HepG2 (cell line): Measurements from ENCODE around the gene SARNP. TPM values are rescaled to one million over a fixed set of nuclear protein-coding genes. Genes with fewer than 3 reads are reported as not detected.

ENCODE experiments used
- ATAC-seq: fragments of 200-7000 bp; cut with Tn5 transposase; 3 replicates; pipeline ENCODE4 v1.9.1; 2020; ENCODE audit warnings: mild to moderate bottlenecking, moderate library complexity
- BruUV-seq: library from RNA; stranded (reverse); fragments of 400-500 nt; replicated peaks from 2 replicates; lab custom pipeline; 2021; lab: Mats Ljungman, UMichigan
- CTCF ChIA-PET: fragments of 300-600 bp; formaldehyde crosslinking; extraction: SDS; loops from one replicate; lab custom pipeline; 2021; ENCODE audit warnings: low total read pairs, inconsistent platforms, low intra/inter-chr PET ratio; lab: Yijun Ruan, JAX
- POLR2A ChIA-PET: fragments of 350-600 bp; sonication (Branson Sonifier 250); formaldehyde crosslinking; loops from one replicate; lab custom pipeline; 2020; ENCODE audit warnings: antibody characterized with exemption, inconsistent platforms; lab: Yijun Ruan, JAX
- DNase-seq: peaks from one replicate; pipeline ENCODE4 v3.0.0-alpha.2; 2015; ENCODE audit warnings: low spot score
- FAIRE-seq: peaks from 3 replicates; lab custom pipeline; 2011; peaks lifted over from hg19 to GRCh38; lab: Jason Lieb, UNC
- H2AFZ ChIP-seq: one replicate; pipeline ENCODE4 v1.6.1; 2011; ENCODE audit warnings: low read length, inconsistent platforms
- H3K27ac ChIP-seq: fragments of 300-600 bp; 3 replicates; pipeline ENCODE4 v1.8.0; 2011; ENCODE audit warnings: mixed run types, mild to moderate bottlenecking, mixed read lengths, low read length, inconsistent platforms; ENCODE audit not compliant: insufficient read depth; ENCODE audit errors: extremely low read length
- H3K27me3 ChIP-seq, 2 experiments: fragments of 200-600 bp in 1 of 2; 2 replicates in 1 of 2; 3 replicates in 1 of 2; pipeline versions ENCODE4 v1.6.0 to v1.8.0; 2011; ENCODE audit warnings: low read length in 2 of 2, mild to moderate bottlenecking in 2 of 2, moderate library complexity in 2 of 2, inconsistent platforms in 1 of 2; ENCODE audit not compliant: insufficient read depth in 2 of 2, control insufficient read depth in 1 of 2
- H3K36me3 ChIP-seq, 2 experiments: fragments of 200-600 bp in 1 of 2; replicated peaks in 1 of 2; 2 replicates in 1 of 2; 3 replicates in 1 of 2; pipeline versions ENCODE4 v1.5.1 to v1.8.0; 2011; ENCODE audit warnings: low read length in 2 of 2, inconsistent platforms in 1 of 2; ENCODE audit not compliant: insufficient read depth in 2 of 2, control insufficient read depth in 1 of 2
- H3K4me1 ChIP-seq: 2 replicates; pipeline ENCODE4 v1.5.1; 2012; ENCODE audit warnings: low read length, inconsistent platforms; ENCODE audit not compliant: insufficient read depth
- H3K4me2 ChIP-seq: 2 replicates; pipeline ENCODE4 v1.6.0; 2011; ENCODE audit warnings: low read depth, low read length, inconsistent platforms
- H3K4me3 ChIP-seq, 3 experiments: fragments of 200-600 bp in 1 of 3; sonication (generic), shearing (Covaris generic) in 1 of 3; replicated peaks in 1 of 3; 2 replicates each; pipeline ENCODE4 v1.5.1; 2011 to 2016; ENCODE audit warnings: low read length in 3 of 3, inconsistent platforms in 2 of 3, low read depth in 2 of 3, mild to moderate bottlenecking in 2 of 3, control low read depth in 1 of 3, mixed read lengths in 1 of 3; ENCODE audit not compliant: insufficient read depth in 1 of 3
- H3K79me2 ChIP-seq: one replicate; pipeline ENCODE4 v1.6.1; 2011; ENCODE audit warnings: low read length, inconsistent platforms; ENCODE audit not compliant: insufficient read depth
- H3K9ac ChIP-seq: 2 replicates; pipeline ENCODE4 v1.6.0; 2011; ENCODE audit warnings: mild to moderate bottlenecking, low read depth, low read length, inconsistent platforms; ENCODE audit not compliant: insufficient read depth
- H3K9me3 ChIP-seq: 2 replicates; pipeline ENCODE4 v1.5.1; 2012; ENCODE audit warnings: mild to moderate bottlenecking, low read length
- H4K20me1 ChIP-seq: 2 replicates; pipeline ENCODE4 v1.6.0; 2011; ENCODE audit warnings: inconsistent platforms, mild to moderate bottlenecking, low read length, moderate library complexity; ENCODE audit not compliant: insufficient read depth
- E2F1 ChIP-seq: sonication (generic); formaldehyde crosslinking; IDR thresholded peaks from 2 replicates; pipeline ENCODE4 v1.5.0; 2020; ENCODE audit warnings: missing genetic modification reagents
- FOXP4 ChIP-seq: sonication (generic); formaldehyde crosslinking; IDR thresholded peaks from 2 replicates; pipeline ENCODE4 v1.4.0; 2020; ENCODE audit warnings: missing genetic modification reagents
- HNRNPL ChIP-seq: fragments of 200-400 bp; formaldehyde crosslinking; IDR thresholded peaks from 2 replicates; pipeline ENCODE4 v1.6.1; 2017; ENCODE audit warnings: mild to moderate bottlenecking, low read depth, low read length
- KLF15 ChIP-seq: sonication (generic); formaldehyde crosslinking; IDR thresholded peaks from 2 replicates; pipeline ENCODE4 v1.8.1; 2023; ENCODE audit warnings: borderline replicate concordance, mild to moderate bottlenecking, inconsistent platforms, missing genetic modification reagents, mixed read lengths
- MXI1 ChIP-seq: IDR thresholded peaks from 3 replicates; pipeline ENCODE4 v1.6.1; 2012; ENCODE audit warnings: low read depth, low read length, inconsistent platforms, borderline replicate concordance
- NAIF1 ChIP-seq: sonication (generic); formaldehyde crosslinking; IDR thresholded peaks from 2 replicates; pipeline ENCODE4 v1.5.0; 2020; ENCODE audit warnings: mild to moderate bottlenecking, missing genetic modification reagents, borderline replicate concordance
- SMAD3 ChIP-seq: sonication (generic); formaldehyde crosslinking; IDR thresholded peaks from 2 replicates; pipeline ENCODE4 v1.4.0; 2020; ENCODE audit warnings: missing genetic modification reagents
- SNAPC2 ChIP-seq: sonication (generic); formaldehyde crosslinking; IDR thresholded peaks from 2 replicates; pipeline ENCODE4 v1.8.1; 2022; ENCODE audit warnings: mild to moderate bottlenecking, missing genetic modification reagents
- TP53 ChIP-seq: sonication (generic); formaldehyde crosslinking; conservative IDR thresholded peaks from 2 replicates; pipeline ENCODE4 v1.4.0; 2020; ENCODE audit warnings: missing genetic modification reagents
- ZBTB37 ChIP-seq: sonication (generic); formaldehyde crosslinking; IDR thresholded peaks from 2 replicates; pipeline ENCODE4 v1.4.0; 2020; ENCODE audit warnings: mild to moderate bottlenecking, missing genetic modification reagents
- ZIK1 ChIP-seq: sonication (generic); formaldehyde crosslinking; IDR thresholded peaks from 2 replicates; pipeline ENCODE4 v1.5.0; 2020; ENCODE audit warnings: mild to moderate bottlenecking, low read depth, missing genetic modification reagents, borderline replicate concordance
- ZNF24 ChIP-seq: fragments of 450-650 bp; IDR thresholded peaks from 2 replicates; pipeline ENCODE4 v1.6.1; 2017; ENCODE audit warnings: antibody characterized with exemption, mild to moderate bottlenecking
- ZNF549 ChIP-seq: sonication (generic); formaldehyde crosslinking; IDR thresholded peaks from 2 replicates; pipeline ENCODE4 v1.5.0; 2020; ENCODE audit warnings: missing genetic modification reagents
- ZNF577 ChIP-seq: sonication (generic); formaldehyde crosslinking; IDR thresholded peaks from 2 replicates; pipeline ENCODE4 v1.4.0; 2020; ENCODE audit warnings: mild to moderate bottlenecking, low read depth, missing genetic modification reagents, borderline replicate concordance
- ZNF678 ChIP-seq: sonication (generic); formaldehyde crosslinking; IDR thresholded peaks from 2 replicates; pipeline ENCODE4 v1.4.0; 2020; ENCODE audit warnings: mild to moderate bottlenecking, missing genetic modification reagents
- WGBS: methylation state at CpG from one replicate; pipeline ENCODE4 v1.1.6; 2017; ENCODE audit warnings: low lambda C conversion rate; 5-methylcytosine and 5-hydroxymethylcytosine counted together
- in situ Hi-C: cut with HindIII; loops from 2 replicates; pipeline ENCODE4 v1.10.0; 2017; ENCODE audit warnings: low pct_unique_long_range_greater_than_20kb; ENCODE audit not compliant: extremely low pct_ligation_motif_present
- intact Hi-C: fragments of 100-400 bp; cut with micrococcal nuclease; formaldehyde crosslinking; loops from one replicate; pipeline ENCODE4 v1.10.0; 2022; ENCODE audit not compliant: unreplicated experiment
- polyA plus RNA-seq, 8 experiments: library from polyadenylated mRNA; depleted of rRNA in 3 of 8; stranded (reverse) in 7 of 8; unstranded in 1 of 8; fragments of >200 nt; fragmentation: Illumina TruSeq in 4 of 8; extraction: Trizol in 4 of 8; gene quantifications; 2 replicates each; pipeline versions ENCODE4 v1.2.1 to v1.2.3, GENCODE V29; 2011 to 2016; ENCODE audit warnings: low read depth in 4 of 8, missing spikeins in 1 of 8, mixed read lengths in 1 of 8; ENCODE audit not compliant: insufficient read depth in 1 of 8
- total RNA-seq, 5 experiments: library from RNA; depleted of rRNA; stranded (reverse); fragments of >200 nt; fragmentation: Illumina TruSeq; extraction: Trizol; gene quantifications; 2 replicates each; pipeline ENCODE4 v1.2.3, GENCODE V29; 2016; ENCODE audit warnings: low read depth in 1 of 5

SARNP gene
- total and polyA plus RNA-seq, 2 of the 13 experiments (the other 11 are each of a cell fraction or from before 2014, with no cell fraction given): 59.0 to 95.4 TPM

- DNase-seq: no peak
- Histone ChIP-seq H3K27ac (no peak overlapping the region), H3K4me1 (peaks cover 24% of the 10 kb centered on the region), H3K9ac (no peak overlapping the region), H3K36me3 (no peaks in the 10 kb centered on the region), H3K27me3 (no peaks in the 10 kb centered on the region), H3K9me3 (no peaks in the 10 kb centered on the region), H4K20me1 (no peaks in the 10 kb centered on the region), H3K4me2 (no peak overlapping the region), H2AFZ (no peak overlapping the region), H3K4me3 (no peak overlapping the region), H3K79me2 (no peaks in the 10 kb centered on the region)
- intact Hi-C loops: loop anchor here (2.0 to 5.0 kb wide), 3 partner anchors 15 to 301 kb away; partner anchors contain the start of genes DGKA and RDH5
- no peak for FAIRE-seq
- TF ChIP-seq FOXP4 (CRISPR knock-in tag) (no peak), KLF15 (CRISPR knock-in tag) (no peak), ZNF24 (no peak), ZNF678 (no peak)
- CTCF ChIA-PET: interaction anchor here (2.6 kb wide), 1 partner anchor 12 kb away, joined by 36 read pairs; no protein-coding TSS in a partner anchor
- in situ Hi-C loops: loop anchor here (5.0 kb wide), 4 partner anchors 61 to 296 kb away; no protein-coding TSS in a partner anchor
- no TSS peak for BruUV-seq
- POLR2A ChIA-PET: interaction anchor here (3.1 kb wide), 1 partner anchor 11 kb away, joined by 14 read pairs; no protein-coding TSS in a partner anchor
- ATAC-seq: no peak
- WGBS: 20% methylated on average over 3 of the region's 3 CpGs
Observed at GRCh38 chr12:55736076-55736475, 81.4 kb downstream of the SARNP start.

GRCh38 chr12:55734595-55734994, 82.9 kb downstream of the SARNP start:
- no peak overlapping the region for H2AFZ ChIP-seq
- peaks cover 32% of the 10 kb centered on the region for H3K4me1 ChIP-seq
- H3K27ac ChIP-seq: no peak overlapping the region
- no peaks in the 10 kb centered on the region for H4K20me1 ChIP-seq
- no peaks in the 10 kb centered on the region for H3K79me2 ChIP-seq
- intact Hi-C loops: no loop called here
- WGBS: 61% methylated on average over 2 of the region's 3 CpGs
- FAIRE-seq (no peak), ATAC-seq (no peak), DNase-seq (no peak)
- no peak overlapping the region for H3K4me2 ChIP-seq
- no peak overlapping the region for H3K4me3 ChIP-seq
- no TSS peak for BruUV-seq
- H3K9me3 ChIP-seq: no peaks in the 10 kb centered on the region
- CTCF ChIA-PET: no interaction called here
- no peaks in the 10 kb centered on the region for H3K36me3 ChIP-seq
- no peak overlapping the region for H3K9ac ChIP-seq
- POLR2A ChIA-PET: no interaction called here
- in situ Hi-C loops: no loop called here
- H3K27me3 ChIP-seq: no peaks in the 10 kb centered on the region
- TF ChIP-seq MXI1 (no peak), SMAD3 (CRISPR knock-in tag) (no peak), ZNF577 (CRISPR knock-in tag) (no peak), SNAPC2 (CRISPR knock-in tag) (no peak), ZIK1 (CRISPR knock-in tag) (no peak), ZNF549 (no peak), HNRNPL (no peak), TP53 (CRISPR knock-in tag) (no peak), ZBTB37 (CRISPR knock-in tag) (no peak), E2F1 (CRISPR knock-in tag) (no peak), NAIF1 (CRISPR knock-in tag) (no peak)
